Liver (tissue), 3 donors: Measurements from ENCODE around the gene E2F3.

Source experiments
- EGR1 ChIP-seq, 2 donors: IDR thresholded peaks; 2 replicates each; pipeline ENCODE4 v1.6.1; 2016 to 2018; ENCODE audit warnings: antibody characterized with exemption in 2 of 2, low read depth in 2 of 2
- YY1 ChIP-seq: IDR thresholded peaks from 2 replicates; pipeline ENCODE4 v1.6.1; 2016; ENCODE audit warnings: antibody characterized with exemption, mild to moderate bottlenecking
- TF ChIP-seq, protein P1 (sequence below): fragments of 150-350 bp; IDR thresholded peaks from 2 replicates; pipeline ENCODE4 v1.5.1; 2017; ENCODE audit warnings: improper control_type of control experiment, low read depth, low read length; ENCODE audit not compliant: missing input control
- TF ChIP-seq, protein P2 (sequence below): IDR thresholded peaks from 2 replicates; pipeline ENCODE4 v1.6.1; 2016; ENCODE audit warnings: antibody characterized with exemption
- donor health status: healthy.
- donor health status: healthy.

DNA sequence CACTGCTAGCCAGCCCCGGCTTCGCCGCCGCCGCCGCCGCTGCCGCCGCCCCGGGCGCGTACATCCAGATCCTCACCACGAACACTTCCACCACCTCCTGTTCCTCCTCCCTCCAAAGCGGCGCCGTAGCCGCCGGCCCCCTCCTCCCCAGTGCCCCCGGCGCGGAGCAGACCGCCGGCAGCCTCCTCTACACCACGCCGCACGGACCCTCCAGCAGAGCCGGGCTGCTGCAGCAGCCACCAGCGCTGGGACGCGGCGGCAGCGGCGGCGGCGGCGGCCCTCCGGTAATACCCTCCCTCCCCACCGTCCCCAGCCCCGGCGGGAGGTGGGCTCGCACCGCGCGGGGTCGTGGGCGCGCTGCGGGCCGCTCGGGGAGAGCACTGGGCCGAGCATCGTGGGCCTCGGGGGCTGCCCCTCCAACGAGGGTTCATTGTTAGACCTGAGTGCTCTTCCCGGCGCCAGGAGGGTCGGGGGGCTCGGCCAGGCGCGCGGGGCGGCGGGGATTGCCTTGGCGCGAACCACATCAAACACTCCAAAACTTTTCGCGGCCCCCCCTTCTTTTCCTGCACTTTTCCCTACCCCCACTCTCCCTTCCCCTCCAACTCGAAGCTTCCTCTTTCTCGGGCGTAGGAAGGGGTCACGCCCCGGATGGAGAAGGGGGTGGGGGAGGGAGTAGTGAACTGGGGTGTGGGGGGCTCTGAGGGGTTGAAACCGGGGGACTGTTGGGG, 827 bp downstream of the E2F3 start:
- TF ChIP-seq EGR1 (IDR thresholded peaks at IDR 0.05; ENCODE audit: low read depth in 2 of 2) (no peak), YY1 (no peak)
- TF ChIP-seq, protein P1, sequence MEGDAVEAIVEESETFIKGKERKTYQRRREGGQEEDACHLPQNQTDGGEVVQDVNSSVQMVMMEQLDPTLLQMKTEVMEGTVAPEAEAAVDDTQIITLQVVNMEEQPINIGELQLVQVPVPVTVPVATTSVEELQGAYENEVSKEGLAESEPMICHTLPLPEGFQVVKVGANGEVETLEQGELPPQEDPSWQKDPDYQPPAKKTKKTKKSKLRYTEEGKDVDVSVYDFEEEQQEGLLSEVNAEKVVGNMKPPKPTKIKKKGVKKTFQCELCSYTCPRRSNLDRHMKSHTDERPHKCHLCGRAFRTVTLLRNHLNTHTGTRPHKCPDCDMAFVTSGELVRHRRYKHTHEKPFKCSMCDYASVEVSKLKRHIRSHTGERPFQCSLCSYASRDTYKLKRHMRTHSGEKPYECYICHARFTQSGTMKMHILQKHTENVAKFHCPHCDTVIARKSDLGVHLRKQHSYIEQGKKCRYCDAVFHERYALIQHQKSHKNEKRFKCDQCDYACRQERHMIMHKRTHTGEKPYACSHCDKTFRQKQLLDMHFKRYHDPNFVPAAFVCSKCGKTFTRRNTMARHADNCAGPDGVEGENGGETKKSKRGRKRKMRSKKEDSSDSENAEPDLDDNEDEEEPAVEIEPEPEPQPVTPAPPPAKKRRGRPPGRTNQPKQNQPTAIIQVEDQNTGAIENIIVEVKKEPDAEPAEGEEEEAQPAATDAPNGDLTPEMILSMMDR, result no peak
- TF ChIP-seq, protein P2, sequence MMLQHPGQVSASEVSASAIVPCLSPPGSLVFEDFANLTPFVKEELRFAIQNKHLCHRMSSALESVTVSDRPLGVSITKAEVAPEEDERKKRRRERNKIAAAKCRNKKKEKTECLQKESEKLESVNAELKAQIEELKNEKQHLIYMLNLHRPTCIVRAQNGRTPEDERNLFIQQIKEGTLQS, result no peak
